Activated CD8-positive, alpha-beta memory T cell treated with anti-CD3 and anti-CD28 coated beads, Interleukin-2, amount 50 U/mL, for 24 hours (primary cell): Measurements from ENCODE around the gene PRAMEF5.
"Not testable (repeated sequence)": the region's sequence is repeated elsewhere in the genome, so short reads cannot be mapped to it uniquely, and the experiment has no call there.

ENCODE experiments used
- DNase-seq: peaks from one replicate; pipeline ENCODE4 v3.0.0-alpha.2; 2020; ENCODE audit errors: extremely low read depth

Gene PRAMEF5

GRCh38 chr1:13277016-13277415, 23.0 kb downstream of the PRAMEF5 start:
- not testable (repeated sequence) for DNase-seq

GRCh38 chr1:13279617-13280016, 25.6 kb downstream of the PRAMEF5 start:
- DNase-seq = not testable (repeated sequence)

GRCh38 chr1:13285037-13285436, 31.0 kb downstream of the PRAMEF5 start, which contains the start of gene PRAMEF8:
Gene PRAMEF8 (minus strand): TSS chr1:13285137. CDS start chr1:13284091, 1,046 bp downstream.
- DNase-seq = not testable (repeated sequence)

DNA sequence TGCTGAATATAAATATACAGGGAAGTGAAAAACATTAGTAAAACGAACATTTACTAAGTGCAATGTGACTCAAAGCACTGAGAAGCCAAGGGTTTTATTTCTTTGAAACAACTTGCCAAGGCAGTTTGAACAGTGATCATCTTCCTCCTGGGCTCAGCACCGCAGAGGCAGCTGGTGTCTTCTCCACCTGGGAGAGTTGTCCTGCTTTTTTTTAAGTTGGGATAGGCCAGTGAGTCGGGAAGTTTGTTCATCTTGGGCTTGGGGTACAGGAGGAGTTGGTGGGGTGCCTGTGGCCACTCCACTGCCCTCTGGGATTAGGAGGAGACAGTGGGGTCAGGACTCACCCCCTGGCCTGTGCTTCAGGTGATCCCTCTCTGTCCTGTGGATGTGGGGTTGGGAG, 35.0 kb downstream of the PRAMEF5 start:
- not testable (repeated sequence) for DNase-seq

DNA sequence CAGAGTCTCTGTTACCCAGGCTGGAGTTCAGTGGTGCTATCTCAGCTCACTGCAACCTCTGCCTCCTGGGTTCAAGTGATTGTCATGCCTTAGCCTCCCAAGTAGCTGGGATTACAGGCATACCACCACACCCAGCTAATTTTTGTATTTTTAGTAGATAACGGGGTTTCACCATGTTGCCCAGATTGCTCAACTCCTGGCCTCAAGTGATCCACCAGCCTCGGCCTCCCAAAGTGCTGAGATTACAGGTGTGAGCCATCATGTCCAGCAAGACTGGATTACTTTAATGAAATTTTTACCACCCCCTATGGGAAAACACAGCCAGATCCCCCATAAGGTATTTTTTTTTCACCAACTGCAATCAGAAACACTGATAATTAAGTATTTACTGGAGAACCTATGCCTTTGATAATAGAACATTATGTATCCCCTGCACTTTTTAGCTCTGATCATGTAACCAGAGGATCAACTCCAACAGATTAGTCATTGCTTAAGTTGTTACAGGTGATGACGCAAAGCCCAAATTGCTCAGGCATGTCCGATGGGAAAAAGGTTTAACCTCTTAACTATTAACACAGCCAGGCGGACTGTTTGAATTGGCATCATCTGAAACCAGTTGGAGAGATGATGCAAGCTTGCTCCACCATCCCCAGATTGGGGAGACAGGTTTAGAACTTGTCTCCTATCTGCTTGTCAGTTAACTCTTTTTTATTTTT, 43.4 kb downstream of the PRAMEF5 start:
- DNase-seq = not testable (repeated sequence)

- DNase-seq = not testable (repeated sequence)
Observed at GRCh38 chr1:13298699-13299098, 44.7 kb downstream of the PRAMEF5 start.

GRCh38 chr1:13302197-13302596, 48.2 kb downstream of the PRAMEF5 start:
- not testable (repeated sequence) for DNase-seq

- DNase-seq = not testable (repeated sequence)
Observed at GRCh38 chr1:13303239-13303638, 49.2 kb downstream of the PRAMEF5 start, which contains the start of gene PRAMEF33. Gene PRAMEF33 (plus strand): TSS chr1:13303539. CDS start chr1:13305955, 2,416 bp downstream.
